Activated gamma-delta T cell treated with anti-CD3 and anti-CD28 coated beads, Interleukin-2, amount 50 U/mL, for 16 hours (primary cell): ENCODE data around the gene TOR3A.
"Not testable (repeated sequence)": the region's sequence is repeated elsewhere in the genome, so short reads cannot be mapped to it uniquely, and the experiment has no call there.

Experiments
- DNase-seq: peaks from one replicate; pipeline ENCODE4 v3.0.0-alpha.2; 2020; ENCODE audit warnings: low read depth

TOR3A gene

GRCh38 chr1:179107706-179108629, 26.1 kb downstream of the TOR3A start:
- no peak for DNase-seq

GRCh38 chr1:179108644-179109043, 26.8 kb downstream of the TOR3A start:
- DNase-seq: no peak

- no peak for DNase-seq
These were observed 33.3 kb downstream of the TOR3A start for GRCh38 chr1:179115181-179115580.

GRCh38 chr1:179119513-179119912, 37.6 kb downstream of the TOR3A start:
- DNase-seq: no peak

GRCh38 chr1:179120736-179121135, 38.9 kb downstream of the TOR3A start:
- DNase-seq: no peak

- DNase-seq: no peak
These were observed 39.5 kb downstream of the TOR3A start for GRCh38 chr1:179121159-179121938.

GRCh38 chr1:179124873-179125272, 43.0 kb downstream of the TOR3A start:
- no peak for DNase-seq

GRCh38 chr1:179126338-179127060, 44.6 kb downstream of the TOR3A start:
- DNase-seq: no peak

- DNase-seq: no peak
These were observed 45.5 kb downstream of the TOR3A start for GRCh38 chr1:179127163-179127895.

GRCh38 chr1:179128520-179128919, 46.6 kb downstream of the TOR3A start:
- no peak for DNase-seq

GRCh38 chr1:179129702-179130473, 48.0 kb downstream of the TOR3A start:
- DNase-seq: no peak

- DNase-seq: not testable (repeated sequence)
These were observed 53.3 kb downstream of the TOR3A start for GRCh38 chr1:179135168-179135567.

GRCh38 chr1:179135707-179136106, 53.8 kb downstream of the TOR3A start:
- not testable (repeated sequence) for DNase-seq

- no peak for DNase-seq
These were observed 55.9 kb downstream of the TOR3A start for GRCh38 chr1:179137617-179138255.

GRCh38 chr1:179138755-179139154, 56.9 kb downstream of the TOR3A start:
- not testable (repeated sequence) for DNase-seq

GRCh38 chr1:179141592-179142251, 59.9 kb downstream of the TOR3A start:
- DNase-seq: no peak

GRCh38 chr1:179142889-179143299, 61.0 kb downstream of the TOR3A start:
- DNase-seq: no peak

- no peak for DNase-seq
These were observed 61.5 kb downstream of the TOR3A start for GRCh38 chr1:179143322-179143721.

GRCh38 chr1:179144626-179145025, 62.8 kb downstream of the TOR3A start:
- DNase-seq: no peak

- DNase-seq: no peak
These were observed 63.7 kb downstream of the TOR3A start for GRCh38 chr1:179145521-179145920.
